ENCODE data around the gene PDF. TPM values are rescaled to one million over a fixed set of nuclear protein-coding genes. Genes with fewer than 3 reads are reported as not detected.
"Not testable (repeated sequence)": the region's sequence is repeated elsewhere in the genome, so short reads cannot be mapped to it uniquely, and the experiment has no call there.

Gene PDF
- total RNA-seq, 1 experiment from 2014 or later = 13.5 TPM

- H3K9me2 ChIP-seq (replicated peaks; ENCODE audit: insufficient read depth, low read length) = no peaks in the 10 kb centered on the region
- H4K20me1 ChIP-seq (ENCODE audit: insufficient read depth, low read depth, low read length) = no peaks in the 10 kb centered on the region
- H3K4me3 ChIP-seq (ENCODE audit: low read length) = no peak overlapping the region
- H3K27me3 ChIP-seq (ENCODE audit: low read length) = no peaks in the 10 kb centered on the region
- H3K9ac ChIP-seq (ENCODE audit: low read length) = no peak overlapping the region
- H3K4me1 ChIP-seq (ENCODE audit: low read length) = no peaks in the 10 kb centered on the region
- H3K27ac ChIP-seq (ENCODE audit: low read length) = no peak overlapping the region
- no peak for DNase-seq
- H3K4me2 ChIP-seq (ENCODE audit: low read depth, low read length, poor library complexity, severe bottlenecking) = no peak overlapping the region
- H3K36me3 ChIP-seq (ENCODE audit: insufficient read depth, low read length) = no peaks in the 10 kb centered on the region
- peaks cover 16% of the 10 kb centered on the region; the same call in 1 of the 2 replicates for H3K79me2 ChIP-seq (ENCODE audit: low read length)
- H2AFZ ChIP-seq (ENCODE audit: low read length) = no peak overlapping the region
- no peaks in the 10 kb centered on the region for H3K9me3 ChIP-seq (ENCODE audit: low read length)
Measured at GRCh38 chr16:69294051-69294450, 36.3 kb downstream of the PDF start.

- H3K79me2 ChIP-seq (ENCODE audit: low read length) = peaks cover 20% of the 10 kb centered on the region
- no peak overlapping the region for H3K27ac ChIP-seq (ENCODE audit: low read length)
- no peak for DNase-seq
- no peak overlapping the region for H3K4me3 ChIP-seq (ENCODE audit: low read length)
- no peaks in the 10 kb centered on the region for H3K4me1 ChIP-seq (ENCODE audit: low read length)
- H3K36me3 ChIP-seq (ENCODE audit: insufficient read depth, low read length) = no peaks in the 10 kb centered on the region; the same call in 1 of the 2 replicates
- no peaks in the 10 kb centered on the region for H3K27me3 ChIP-seq (ENCODE audit: low read length)
- no peak overlapping the region for H2AFZ ChIP-seq (ENCODE audit: low read length)
- H3K9ac ChIP-seq (ENCODE audit: low read length) = no peak overlapping the region
- no peaks in the 10 kb centered on the region for H4K20me1 ChIP-seq (ENCODE audit: insufficient read depth, low read depth, low read length)
- H3K4me2 ChIP-seq (ENCODE audit: low read depth, low read length, poor library complexity, severe bottlenecking) = no peak overlapping the region
- H3K9me3 ChIP-seq (ENCODE audit: low read length) = no peaks in the 10 kb centered on the region
- H3K9me2 ChIP-seq (replicated peaks; ENCODE audit: insufficient read depth, low read length) = no peaks in the 10 kb centered on the region
Measured at GRCh38 chr16:69293401-69293800, 37.0 kb downstream of the PDF start.

DNA sequence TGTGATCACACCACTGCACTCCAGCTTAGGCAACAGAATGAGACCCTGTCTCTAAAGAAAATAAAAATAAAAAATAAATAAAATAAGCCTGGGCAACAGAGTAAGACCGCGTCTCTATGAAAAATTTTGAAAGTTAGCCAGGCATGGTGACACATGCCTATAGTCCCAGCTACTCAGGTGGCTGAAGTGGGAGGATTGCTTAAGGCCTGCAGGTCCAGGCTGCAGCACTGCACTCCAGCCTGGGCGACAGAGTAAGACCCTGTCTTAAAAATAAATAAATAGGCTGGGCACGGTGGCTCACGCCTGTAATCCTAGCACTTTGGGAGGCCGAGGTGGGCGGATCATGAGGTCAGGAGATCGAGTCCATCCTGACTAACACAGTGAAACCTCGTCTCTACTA lies 38.7 kb downstream of the PDF start:
- peaks cover 30% of the 10 kb centered on the region for H3K79me2 ChIP-seq (ENCODE audit: low read length)
- H3K36me3 ChIP-seq (ENCODE audit: insufficient read depth, low read length); H3K9me2 ChIP-seq (replicated peaks; ENCODE audit: insufficient read depth, low read length); H2AFZ ChIP-seq (ENCODE audit: low read length); H3K4me1 ChIP-seq (ENCODE audit: low read length); H3K9me3 ChIP-seq (ENCODE audit: low read length); H3K27me3 ChIP-seq (ENCODE audit: low read length); H3K9ac ChIP-seq (ENCODE audit: low read length); H4K20me1 ChIP-seq (ENCODE audit: insufficient read depth, low read depth, low read length); H3K4me2 ChIP-seq (ENCODE audit: low read depth, low read length, poor library complexity, severe bottlenecking); H3K4me3 ChIP-seq (ENCODE audit: low read length); H3K27ac ChIP-seq (ENCODE audit: low read length); DNase-seq: not testable (repeated sequence)

DNA sequence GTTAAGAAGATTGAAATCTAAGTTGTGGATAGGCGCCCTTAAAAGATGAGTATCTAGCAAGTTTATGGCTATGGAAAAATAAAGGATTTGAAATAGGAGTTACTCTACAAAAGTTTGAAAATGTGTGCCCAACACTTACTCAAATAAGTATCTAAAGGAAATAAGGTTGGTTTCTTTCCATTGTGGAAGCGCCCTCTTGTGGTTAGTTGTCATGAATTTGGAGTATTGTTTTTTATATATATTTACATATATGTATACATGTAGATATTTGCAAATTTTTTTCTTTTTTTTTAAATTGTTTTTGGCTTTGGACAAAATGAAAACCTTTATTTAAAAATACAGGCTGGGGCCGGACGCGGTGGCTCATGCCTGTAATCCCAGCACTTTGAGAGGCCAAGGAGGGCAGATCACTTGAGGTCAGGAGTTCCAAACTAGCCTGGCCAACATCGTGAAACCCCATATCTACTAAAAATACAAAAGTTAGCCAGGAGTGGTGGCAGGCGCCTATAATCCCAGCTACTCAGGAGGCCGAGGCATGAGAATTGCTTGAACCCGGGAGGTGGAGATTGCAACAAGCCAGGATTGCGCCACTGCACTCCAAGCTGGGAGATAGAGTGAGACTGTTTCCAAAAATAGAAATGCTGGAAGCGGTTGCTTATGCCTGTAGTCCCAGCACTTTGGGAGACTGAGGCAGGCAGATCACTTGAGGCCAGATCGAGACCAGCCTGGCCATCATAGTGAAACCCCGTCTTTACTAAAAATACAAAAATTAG lies 43.3 kb downstream of the PDF start:
- Histone ChIP-seq H3K9me2 (replicated peaks; ENCODE audit: insufficient read depth, low read length) (no peaks in the 10 kb centered on the region), H3K27ac (ENCODE audit: low read length) (no peak overlapping the region)

DNA sequence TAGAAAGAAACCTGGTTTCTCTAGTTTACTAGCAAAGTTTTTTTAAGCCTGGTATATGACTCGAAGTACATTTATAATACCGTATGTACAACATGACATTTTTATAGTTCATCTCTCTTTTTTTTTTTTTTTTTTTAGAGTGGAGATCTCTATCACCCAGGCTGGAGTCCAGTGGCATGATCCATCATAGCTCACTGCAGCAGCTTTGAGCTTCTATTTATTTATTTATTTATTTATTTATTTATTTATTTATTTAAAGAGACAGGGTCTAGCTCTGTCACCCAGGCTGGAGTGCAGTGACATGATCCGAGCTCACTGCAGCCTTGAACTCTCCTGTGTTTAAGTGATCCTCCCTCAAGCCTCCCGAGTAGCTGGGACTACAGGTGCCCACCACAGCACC lies 45.1 kb downstream of the PDF start:
- Histone ChIP-seq H3K27ac (ENCODE audit: low read length) (no peak overlapping the region), H2AFZ (ENCODE audit: low read length) (no peak overlapping the region), H3K36me3 (ENCODE audit: insufficient read depth, low read length) (peaks cover 5% of the 10 kb centered on the region; the same call in 1 of the 2 replicates), H4K20me1 (ENCODE audit: insufficient read depth, low read depth, low read length) (no peaks in the 10 kb centered on the region), H3K4me3 (ENCODE audit: low read length) (no peak overlapping the region), H3K9ac (ENCODE audit: low read length) (no peak overlapping the region), H3K79me2 (ENCODE audit: low read length) (peaks cover 32% of the 10 kb centered on the region), H3K27me3 (ENCODE audit: low read length) (no peaks in the 10 kb centered on the region), H3K9me2 (replicated peaks; ENCODE audit: insufficient read depth, low read length) (no peaks in the 10 kb centered on the region), H3K9me3 (ENCODE audit: low read length) (no peaks in the 10 kb centered on the region), H3K4me2 (ENCODE audit: low read depth, low read length, poor library complexity, severe bottlenecking) (no peak overlapping the region), H3K4me1 (ENCODE audit: low read length) (no peaks in the 10 kb centered on the region)
- no peak for DNase-seq

More for the DNA sequence above, 43.3 kb downstream of the PDF start:
- H3K27me3 ChIP-seq (ENCODE audit: low read length) = no peaks in the 10 kb centered on the region
- H4K20me1 ChIP-seq (ENCODE audit: insufficient read depth, low read depth, low read length) = no peaks in the 10 kb centered on the region
- no peaks in the 10 kb centered on the region for H3K4me1 ChIP-seq (ENCODE audit: low read length)
- no peak overlapping the region for H3K4me2 ChIP-seq (ENCODE audit: low read depth, low read length, poor library complexity, severe bottlenecking)
- H3K9me3 ChIP-seq (ENCODE audit: low read length) = no peaks in the 10 kb centered on the region
- peaks cover 35% of the 10 kb centered on the region for H3K79me2 ChIP-seq (ENCODE audit: low read length)
- H3K9ac ChIP-seq (ENCODE audit: low read length) = no peak overlapping the region
- H3K4me3 ChIP-seq (ENCODE audit: low read length) = no peak overlapping the region
- peak; percentile 85 for DNase-seq
- H2AFZ ChIP-seq (ENCODE audit: low read length) = no peak overlapping the region
- peaks cover 5% of the 10 kb centered on the region; the same call in 1 of the 2 replicates for H3K36me3 ChIP-seq (ENCODE audit: insufficient read depth, low read length)

DNA sequence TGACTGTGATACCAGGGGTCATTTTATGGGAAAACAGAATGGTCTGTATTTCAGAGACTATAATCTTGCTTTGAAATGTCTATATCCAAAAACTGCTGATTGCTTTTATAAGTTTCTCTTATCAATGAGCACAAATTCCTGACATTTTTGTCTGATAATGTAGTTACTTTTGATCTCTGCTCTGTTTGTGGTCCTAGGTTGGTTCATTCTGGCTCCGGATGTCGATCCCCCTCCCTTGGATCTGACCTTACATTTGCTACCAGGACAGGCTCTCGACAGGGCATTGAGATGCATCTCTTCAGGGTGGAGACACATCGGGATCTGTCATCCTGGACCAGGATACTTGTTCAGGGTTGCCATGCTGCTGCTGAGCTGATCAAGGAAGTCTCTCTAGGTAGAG lies 46.5 kb downstream of the PDF start:
- peaks cover 30% of the 10 kb centered on the region for H3K79me2 ChIP-seq (ENCODE audit: low read length)
- no peak overlapping the region for H3K4me2 ChIP-seq (ENCODE audit: low read depth, low read length, poor library complexity, severe bottlenecking)
- H4K20me1 ChIP-seq (ENCODE audit: insufficient read depth, low read depth, low read length) = no peaks in the 10 kb centered on the region
- H2AFZ ChIP-seq (ENCODE audit: low read length) = no peak overlapping the region
- H3K27me3 ChIP-seq (ENCODE audit: low read length) = no peaks in the 10 kb centered on the region
- H3K4me1 ChIP-seq (ENCODE audit: low read length) = no peaks in the 10 kb centered on the region
- no peak overlapping the region for H3K9ac ChIP-seq (ENCODE audit: low read length)
- no peaks in the 10 kb centered on the region for H3K9me3 ChIP-seq (ENCODE audit: low read length)
- H3K4me3 ChIP-seq (ENCODE audit: low read length) = no peak overlapping the region
- DNase-seq = no peak
- H3K9me2 ChIP-seq (replicated peaks; ENCODE audit: insufficient read depth, low read length) = no peaks in the 10 kb centered on the region
- H3K27ac ChIP-seq (ENCODE audit: low read length) = no peak overlapping the region
- H3K36me3 ChIP-seq (ENCODE audit: insufficient read depth, low read length) = peaks cover 5% of the 10 kb centered on the region; the same call in 1 of the 2 replicates

DNA sequence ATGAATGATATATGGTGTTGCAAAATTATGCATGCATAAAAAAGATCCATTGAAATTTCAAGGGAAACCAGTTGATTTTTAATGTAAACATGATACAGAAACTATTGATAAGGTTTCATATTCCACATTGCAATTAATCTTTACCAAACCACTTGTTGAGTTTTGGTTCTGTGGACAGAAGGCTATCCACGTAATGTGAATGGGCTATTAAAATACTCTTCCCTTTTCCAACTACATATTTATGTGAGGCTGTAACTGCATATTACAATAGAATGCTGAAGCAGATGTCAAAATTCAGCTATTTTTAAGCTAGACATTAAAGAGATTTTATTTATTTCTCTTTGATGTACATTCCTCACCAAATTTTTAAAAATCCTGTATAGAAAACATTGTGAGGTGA lies 53.0 kb downstream of the PDF start:
- no peak for DNase-seq
- Histone ChIP-seq H3K27me3 (ENCODE audit: low read length) (no peaks in the 10 kb centered on the region), H3K9me3 (ENCODE audit: low read length) (no peaks in the 10 kb centered on the region), H3K4me1 (ENCODE audit: low read length) (no peaks in the 10 kb centered on the region), H3K36me3 (ENCODE audit: insufficient read depth, low read length) (peaks cover 4% of the 10 kb centered on the region; the same call in 1 of the 2 replicates), H3K4me3 (ENCODE audit: low read length) (no peak overlapping the region), H4K20me1 (ENCODE audit: insufficient read depth, low read depth, low read length) (no peaks in the 10 kb centered on the region), H3K4me2 (ENCODE audit: low read depth, low read length, poor library complexity, severe bottlenecking) (no peak overlapping the region), H3K9me2 (replicated peaks; ENCODE audit: insufficient read depth, low read length) (no peaks in the 10 kb centered on the region), H3K9ac (ENCODE audit: low read length) (no peak overlapping the region), H2AFZ (ENCODE audit: low read length) (no peak overlapping the region), H3K79me2 (ENCODE audit: low read length) (peaks cover 36% of the 10 kb centered on the region), H3K27ac (ENCODE audit: low read length) (no peak overlapping the region)
